ENCODE data around the gene PTPRD. TPM values are rescaled to one million over a fixed set of nuclear protein-coding genes. Genes with fewer than 3 reads are reported as not detected.

PTPRD gene
- total and polyA plus RNA-seq, 2 donors (not counting 1 experiment from before 2014, with no cell fraction given), result 0.35 to 4.8 TPM

- Histone ChIP-seq H3K79me2 (ENCODE audit: control insufficient read depth, insufficient read depth, low read length) (no peaks in the 10 kb centered on the region), H3K27me3 (ENCODE audit: control insufficient read depth, insufficient read depth, low read length) (no peaks in the 10 kb centered on the region), H3K36me3 (ENCODE audit: control insufficient read depth, insufficient read depth, low read length) (no peaks in the 10 kb centered on the region), H3K4me1 (ENCODE audit: control insufficient read depth, extremely low read depth, insufficient read depth, low read length) (no peaks in the 10 kb centered on the region), H4K20me1 (ENCODE audit: control insufficient read depth, extremely low read depth, insufficient read depth, low read length) (no peaks in the 10 kb centered on the region), H3K9ac (ENCODE audit: insufficient read depth, low read length) (no peak overlapping the region), H3K4me3 (replicated peaks in 1 of 4; ENCODE audit: control extremely low read depth in 1 of 4, insufficient read depth in 1 of 4, low read depth in 3 of 4, low read length in 4 of 4) (no peak overlapping the region), H2AFZ (ENCODE audit: low read length) (no peak overlapping the region), H3K9me3 (ENCODE audit: control insufficient read depth, insufficient read depth, low read depth, low read length) (no peaks in the 10 kb centered on the region), H3K4me2 (ENCODE audit: extremely low read depth, insufficient read depth, low read length) (no peak overlapping the region), H3K27ac (ENCODE audit: insufficient read depth, low read length) (no peak overlapping the region)
- TF ChIP-seq EZH2 (IDR thresholded peaks at IDR 0.05; ENCODE audit: low read length, missing control alignments) (no peak), CTCF (conservative IDR thresholded peaks at IDR 0.05 in 1 of 2, IDR thresholded peaks at IDR 0.05 in 1 of 2; ENCODE audit: low read depth in 1 of 2, low read length in 2 of 2) (no peak)
- no peak for DNase-seq (ENCODE audit: low read depth in 2 of 2)
Measured at GRCh38 chr9:8539681-8540197, 2073.1 kb downstream of the PTPRD start.

DNA sequence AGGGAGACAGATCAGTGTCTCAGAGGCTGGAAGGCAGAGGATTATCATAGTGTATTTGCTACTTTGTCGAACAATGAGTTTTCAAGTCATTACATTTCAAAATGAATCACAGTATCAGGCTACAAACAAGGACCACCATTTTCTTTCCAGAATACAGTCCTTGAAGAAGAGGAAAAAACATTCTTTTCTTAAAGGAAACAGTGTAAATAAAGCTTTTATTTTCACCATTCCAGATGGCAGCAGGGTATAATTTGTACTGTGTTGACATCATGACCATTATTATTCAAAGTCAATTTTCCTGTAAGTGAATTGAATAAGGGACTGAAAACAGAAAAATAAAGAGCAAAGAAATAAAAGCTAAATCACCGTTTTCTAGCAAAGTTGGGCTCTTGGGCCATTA is 2076.0 kb downstream of the PTPRD start:
- no peaks in the 10 kb centered on the region for H4K20me1 ChIP-seq (ENCODE audit: control insufficient read depth, extremely low read depth, insufficient read depth, low read length)
- no peak overlapping the region for H3K27ac ChIP-seq (ENCODE audit: insufficient read depth, low read length)
- H3K4me1 ChIP-seq (ENCODE audit: control insufficient read depth, extremely low read depth, insufficient read depth, low read length), result no peaks in the 10 kb centered on the region
- no peak overlapping the region for H3K4me3 ChIP-seq (replicated peaks in 1 of 4; ENCODE audit: control extremely low read depth in 1 of 4, insufficient read depth in 1 of 4, low read depth in 3 of 4, low read length in 4 of 4)
- no peaks in the 10 kb centered on the region for H3K79me2 ChIP-seq (ENCODE audit: control insufficient read depth, insufficient read depth, low read length)
- no peak for DNase-seq (ENCODE audit: low read depth in 2 of 2)
- no peaks in the 10 kb centered on the region for H3K36me3 ChIP-seq (ENCODE audit: control insufficient read depth, insufficient read depth, low read length)
- no peak overlapping the region for H2AFZ ChIP-seq (ENCODE audit: low read length)
- TF ChIP-seq CTCF (conservative IDR thresholded peaks at IDR 0.05 in 1 of 2, IDR thresholded peaks at IDR 0.05 in 1 of 2; ENCODE audit: low read depth in 1 of 2, low read length in 2 of 2), result no peak
- TF ChIP-seq EZH2 (IDR thresholded peaks at IDR 0.05; ENCODE audit: low read length, missing control alignments), result no peak
- H3K27me3 ChIP-seq (ENCODE audit: control insufficient read depth, insufficient read depth, low read length), result no peaks in the 10 kb centered on the region
- H3K9me3 ChIP-seq (ENCODE audit: control insufficient read depth, insufficient read depth, low read depth, low read length), result no peaks in the 10 kb centered on the region
- no peak overlapping the region for H3K9ac ChIP-seq (ENCODE audit: insufficient read depth, low read length)
- H3K4me2 ChIP-seq (ENCODE audit: extremely low read depth, insufficient read depth, low read length), result no peak overlapping the region

DNA sequence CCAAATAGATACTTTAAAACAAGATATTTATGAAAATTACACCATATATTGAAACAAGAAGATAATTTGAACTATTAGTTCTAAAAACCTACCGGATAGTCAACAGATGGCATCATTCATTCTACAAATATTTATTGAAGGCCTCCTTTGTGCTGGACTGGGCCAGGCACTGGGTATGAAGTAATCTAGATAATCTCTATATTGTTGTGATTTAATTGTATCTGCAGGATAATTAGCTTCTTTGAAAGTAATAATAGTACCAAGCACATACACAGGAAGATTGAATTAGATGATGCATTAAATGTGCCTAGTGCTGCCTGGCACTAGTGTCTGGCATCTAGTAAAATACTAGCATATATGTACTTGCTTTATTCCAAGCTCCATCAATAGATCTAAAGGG is 2078.0 kb downstream of the PTPRD start:
- Histone ChIP-seq H3K4me1 (ENCODE audit: control insufficient read depth, extremely low read depth, insufficient read depth, low read length) (no peaks in the 10 kb centered on the region), H4K20me1 (ENCODE audit: control insufficient read depth, extremely low read depth, insufficient read depth, low read length) (no peaks in the 10 kb centered on the region), H2AFZ (ENCODE audit: low read length) (no peak overlapping the region), H3K4me3 (replicated peaks in 1 of 4; ENCODE audit: control extremely low read depth in 1 of 4, insufficient read depth in 1 of 4, low read depth in 3 of 4, low read length in 4 of 4) (no peak overlapping the region), H3K36me3 (ENCODE audit: control insufficient read depth, insufficient read depth, low read length) (no peaks in the 10 kb centered on the region), H3K79me2 (ENCODE audit: control insufficient read depth, insufficient read depth, low read length) (no peaks in the 10 kb centered on the region), H3K27me3 (ENCODE audit: control insufficient read depth, insufficient read depth, low read length) (no peaks in the 10 kb centered on the region), H3K27ac (ENCODE audit: insufficient read depth, low read length) (no peak overlapping the region), H3K9ac (ENCODE audit: insufficient read depth, low read length) (no peak overlapping the region), H3K9me3 (ENCODE audit: control insufficient read depth, insufficient read depth, low read depth, low read length) (no peaks in the 10 kb centered on the region), H3K4me2 (ENCODE audit: extremely low read depth, insufficient read depth, low read length) (no peak overlapping the region)
- no peak for DNase-seq (ENCODE audit: low read depth in 2 of 2)
- TF ChIP-seq CTCF (conservative IDR thresholded peaks at IDR 0.05 in 1 of 2, IDR thresholded peaks at IDR 0.05 in 1 of 2; ENCODE audit: low read depth in 1 of 2, low read length in 2 of 2) (no peak), EZH2 (IDR thresholded peaks at IDR 0.05; ENCODE audit: low read length, missing control alignments) (no peak)

Data from fibroblast of lung (primary cell).